GM21529 (cell line): ENCODE results near the gene ZNF569.
"Not testable (repeated sequence)": the region's sequence is repeated elsewhere in the genome, so short reads cannot be mapped to it uniquely, and the experiment has no call there.

ENCODE experiments used
- ATAC-seq: cut with Tn5 transposase; IDR thresholded peaks from one replicate; pipeline ENCODE4 v1.9.1; 2021; ENCODE audit not compliant: unreplicated experiment

The ZNF569 gene

GRCh38 chr19:37466798-37467607 lies at the start of gene ZNF569:
TSS of gene ZNF569 (minus strand) at chr19:37467444. CDS start at chr19:37444921, 22,523 bp downstream.
- peak; percentile 61 for ATAC-seq

GRCh38 chr19:37513397-37513796 lies 46.2 kb upstream of the ZNF569 start:
- ATAC-seq: no peak

- no peak for ATAC-seq
Measured at GRCh38 chr19:37511821-37512220, 44.6 kb upstream of the ZNF569 start.

- ATAC-seq: no peak
Measured at GRCh38 chr19:37511186-37511585, 43.9 kb upstream of the ZNF569 start.

DNA sequence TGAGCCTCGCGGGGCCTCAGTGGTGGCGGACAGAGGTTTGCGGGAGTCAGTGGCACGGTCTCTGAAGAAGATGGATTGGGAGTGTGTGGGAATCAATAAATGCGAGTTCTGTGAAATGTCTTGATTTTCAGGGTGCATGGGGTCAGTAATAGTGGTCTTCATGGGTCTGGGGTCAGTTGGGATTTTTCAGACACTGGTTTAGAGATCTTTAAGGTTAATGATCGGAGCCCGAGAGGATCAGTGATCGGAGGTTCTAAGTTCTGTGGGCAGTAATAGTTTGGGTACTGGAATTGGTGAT lies 39.9 kb upstream of the ZNF569 start:
- ATAC-seq: no peak

DNA sequence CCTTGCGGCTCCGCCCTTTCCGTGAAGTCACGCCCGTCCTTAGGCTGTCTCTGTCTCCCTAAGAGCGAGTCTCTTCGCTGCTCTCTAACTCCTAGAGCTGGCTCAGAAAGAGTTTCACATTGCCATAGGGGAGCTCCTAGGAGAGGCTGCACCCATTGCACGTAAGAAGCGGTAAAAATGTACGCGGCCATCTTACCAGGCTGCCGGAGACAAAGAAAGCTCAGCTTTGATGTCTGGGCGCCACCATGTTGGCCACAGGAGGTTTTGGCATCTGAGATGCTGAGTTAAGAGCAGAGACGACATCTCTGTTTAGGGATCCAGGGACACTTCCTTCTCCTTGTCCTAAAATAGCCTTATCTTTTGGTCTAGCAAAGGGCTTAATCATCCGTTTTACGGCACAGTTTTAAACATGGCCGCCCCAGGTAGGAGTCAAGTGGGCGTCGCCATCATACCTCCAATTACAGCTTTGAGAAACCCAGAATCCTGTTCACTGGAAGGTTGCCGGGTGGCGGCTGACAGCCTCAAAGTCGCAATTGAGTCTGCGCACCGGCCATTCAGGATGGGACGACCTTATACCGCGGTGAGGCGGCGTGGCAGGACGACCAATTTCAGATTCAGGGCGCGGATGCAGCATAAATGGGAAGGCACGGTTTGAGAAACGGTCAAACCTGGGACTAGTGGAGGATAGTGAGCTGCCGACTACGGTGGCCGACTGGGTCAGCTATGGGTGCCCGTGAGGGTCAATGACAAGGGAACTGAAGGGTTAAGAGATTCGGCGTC lies 39.3 kb upstream of the ZNF569 start, which contains the start of gene ZNF793:
Gene ZNF793 (plus strand): TSS at position 553 of the 780 bp plus-strand sequence. CDS start 16,501 bp downstream, outside the sequence.
- ATAC-seq: peak; percentile 37

- peak; percentile 48 for ATAC-seq
Measured at GRCh38 chr19:37505958-37506386, 38.7 kb upstream of the ZNF569 start.

GRCh38 chr19:37492213-37492612 lies 25.0 kb upstream of the ZNF569 start:
- ATAC-seq: no peak

GRCh38 chr19:37484406-37485168 lies 17.3 kb upstream of the ZNF569 start:
- ATAC-seq: no peak

GRCh38 chr19:37472165-37472564 lies 4.9 kb upstream of the ZNF569 start:
- ATAC-seq: no peak

DNA sequence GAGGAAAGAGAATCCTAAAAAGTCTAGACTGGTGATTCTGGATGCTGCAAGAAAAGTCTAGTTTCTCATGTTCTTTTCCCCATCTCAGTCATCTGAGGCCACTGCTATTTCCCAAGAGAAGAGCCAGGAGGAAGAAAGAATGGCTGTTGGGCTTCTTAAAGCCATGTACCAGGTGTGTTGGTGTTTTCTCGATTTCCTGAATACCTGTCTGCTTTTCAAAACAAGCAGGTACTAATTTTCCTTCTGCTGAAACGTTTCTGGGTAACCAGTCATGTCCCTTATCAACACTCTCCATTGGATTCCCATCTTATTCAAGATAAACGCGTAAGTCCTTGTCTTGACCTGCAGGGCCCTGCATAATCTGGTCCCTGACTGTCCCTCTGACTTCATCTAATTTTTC lies 3.0 kb upstream of the ZNF569 start:
- ATAC-seq: no peak

DNA sequence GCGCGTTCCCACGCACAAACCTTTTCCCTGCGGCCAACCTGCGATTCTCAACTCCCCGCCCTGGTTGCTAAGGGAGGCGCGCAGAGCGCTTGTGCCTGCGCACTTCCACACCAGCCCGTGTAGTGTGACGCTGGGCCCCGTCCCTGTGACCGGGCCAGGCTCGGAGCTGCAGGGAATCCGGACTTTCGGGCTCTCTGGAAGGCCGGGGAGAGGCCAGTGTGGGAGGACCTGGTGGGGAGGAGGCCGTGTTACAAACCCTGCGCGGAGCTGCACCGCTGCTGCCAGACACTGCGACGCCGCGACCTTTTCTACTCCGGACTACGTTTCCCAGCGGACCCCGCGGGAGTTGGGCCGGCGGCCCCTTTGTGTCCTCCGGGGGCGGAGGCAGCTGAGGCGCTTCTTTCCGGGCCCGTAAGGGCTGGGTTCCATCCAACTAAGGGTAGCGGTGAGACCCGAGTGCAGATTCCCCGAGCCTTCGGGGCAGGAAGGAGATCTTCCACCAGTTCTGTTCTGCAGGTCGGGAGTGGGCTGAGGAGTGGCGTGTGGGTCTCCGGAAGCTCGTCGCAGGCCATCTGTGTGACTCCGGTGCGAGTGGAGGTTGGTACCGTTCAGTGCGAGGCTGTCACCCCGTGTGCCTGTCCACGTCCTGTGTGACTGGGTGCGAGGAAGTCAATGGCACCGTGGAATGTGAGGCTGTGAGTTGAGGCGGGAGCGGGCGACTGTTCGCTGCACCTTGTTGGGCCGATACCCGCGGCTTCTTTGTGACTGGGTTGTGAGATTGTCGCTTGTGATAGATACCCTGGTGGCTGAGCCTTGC lies 1.9 kb upstream of the ZNF569 start, which contains the start of gene ZNF570:
Gene ZNF570 (plus strand): TSS at position 396 of the 817 bp plus-strand sequence. CDS start 999 bp downstream, outside the sequence.
- ATAC-seq: peak; percentile 60

DNA sequence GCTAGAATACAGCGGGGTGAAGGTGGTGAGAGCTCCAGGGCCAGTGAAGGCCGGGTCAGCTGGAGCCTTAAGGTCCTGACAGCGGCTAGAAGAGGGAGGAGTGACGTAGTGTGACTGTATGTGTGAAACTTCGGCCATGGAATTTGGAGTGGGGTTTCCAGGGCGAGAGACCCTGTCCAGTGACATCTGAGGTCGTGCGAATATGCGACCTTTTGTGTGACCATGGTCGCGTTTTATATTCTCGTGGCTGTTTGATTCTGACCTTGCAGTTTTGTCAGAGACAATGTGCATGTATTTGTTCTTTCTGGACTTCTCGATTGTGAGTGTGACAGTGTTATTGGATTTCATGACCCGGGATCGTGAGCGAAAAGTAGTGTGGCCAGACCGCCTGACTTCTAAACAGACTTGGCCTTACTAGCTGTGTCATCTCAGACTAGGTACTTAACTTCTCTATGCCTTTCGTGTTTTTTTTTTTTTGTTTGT lies 405 bp upstream of the ZNF569 start:
- no peak for ATAC-seq

DNA sequence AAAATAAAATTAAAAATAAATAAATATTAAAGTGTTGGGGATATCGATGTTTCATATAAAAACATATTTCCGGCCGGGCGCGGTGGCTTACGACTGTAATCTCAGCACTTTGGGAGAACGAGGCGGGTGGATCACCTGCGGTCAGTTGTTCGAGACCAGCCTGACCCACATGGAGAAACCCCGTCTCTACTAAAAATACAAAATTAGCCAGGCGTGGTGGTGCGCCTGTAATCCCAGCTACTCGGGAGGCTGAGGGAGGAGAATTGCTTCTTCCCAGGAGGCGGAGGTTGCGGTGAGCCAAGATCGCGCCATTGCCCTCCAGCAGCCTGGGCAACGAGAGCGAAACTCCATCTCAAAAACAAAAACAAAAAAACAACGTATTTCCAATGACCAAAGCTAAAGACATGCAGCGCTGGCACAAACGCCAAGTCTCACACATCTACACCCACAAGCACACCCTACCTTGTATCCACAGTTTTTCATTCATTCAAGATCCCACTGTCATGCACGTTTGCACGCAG lies 907 bp downstream of the ZNF569 start:
- ATAC-seq: no peak

GRCh38 chr19:37452500-37453245 lies 14.6 kb downstream of the ZNF569 start:
- ATAC-seq: no peak

GRCh38 chr19:37413313-37414084 lies 53.7 kb downstream of the ZNF569 start:
- ATAC-seq: no peak

GRCh38 chr19:37412700-37413099 lies 54.5 kb downstream of the ZNF569 start:
- ATAC-seq: no peak

- ATAC-seq: not testable (repeated sequence)
Measured at GRCh38 chr19:37406140-37406846, 61.0 kb downstream of the ZNF569 start.
